ENCODE results near the gene HDAC4. TPM values are rescaled to one million over a fixed set of nuclear protein-coding genes. Genes with fewer than 3 reads are reported as not detected.
A peak's percentile ranks its signal among the peaks of the same experiment; 100 is the strongest.

The HDAC4 gene
- total RNA-seq, 1 donor = 28.3 TPM

DNA sequence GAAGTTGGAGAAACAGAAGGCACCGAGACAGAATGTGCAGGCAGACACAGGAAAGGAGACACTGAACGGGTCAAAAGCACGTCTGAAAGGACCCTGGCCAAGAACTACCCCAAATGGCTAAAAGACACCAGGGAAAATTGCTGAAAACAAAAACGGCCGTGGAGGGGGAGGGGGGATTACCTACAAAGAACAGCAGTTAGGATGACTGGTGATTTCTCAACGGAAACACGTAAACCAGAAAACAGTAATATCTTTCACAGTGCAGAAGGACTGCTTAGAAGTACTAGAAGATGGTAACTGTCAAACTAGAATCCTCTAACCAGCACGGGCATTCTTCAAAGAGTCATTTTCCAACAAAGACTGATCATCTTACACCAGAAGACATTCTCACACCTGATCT, 142.6 kb downstream of the HDAC4 start:
- no peak overlapping the region for H3K4me3 ChIP-seq (ENCODE audit: low read depth, low read length)
- no peak for DNase-seq (ENCODE audit: low read depth)
- TF ChIP-seq, protein P1, sequence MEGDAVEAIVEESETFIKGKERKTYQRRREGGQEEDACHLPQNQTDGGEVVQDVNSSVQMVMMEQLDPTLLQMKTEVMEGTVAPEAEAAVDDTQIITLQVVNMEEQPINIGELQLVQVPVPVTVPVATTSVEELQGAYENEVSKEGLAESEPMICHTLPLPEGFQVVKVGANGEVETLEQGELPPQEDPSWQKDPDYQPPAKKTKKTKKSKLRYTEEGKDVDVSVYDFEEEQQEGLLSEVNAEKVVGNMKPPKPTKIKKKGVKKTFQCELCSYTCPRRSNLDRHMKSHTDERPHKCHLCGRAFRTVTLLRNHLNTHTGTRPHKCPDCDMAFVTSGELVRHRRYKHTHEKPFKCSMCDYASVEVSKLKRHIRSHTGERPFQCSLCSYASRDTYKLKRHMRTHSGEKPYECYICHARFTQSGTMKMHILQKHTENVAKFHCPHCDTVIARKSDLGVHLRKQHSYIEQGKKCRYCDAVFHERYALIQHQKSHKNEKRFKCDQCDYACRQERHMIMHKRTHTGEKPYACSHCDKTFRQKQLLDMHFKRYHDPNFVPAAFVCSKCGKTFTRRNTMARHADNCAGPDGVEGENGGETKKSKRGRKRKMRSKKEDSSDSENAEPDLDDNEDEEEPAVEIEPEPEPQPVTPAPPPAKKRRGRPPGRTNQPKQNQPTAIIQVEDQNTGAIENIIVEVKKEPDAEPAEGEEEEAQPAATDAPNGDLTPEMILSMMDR (IDR thresholded peaks at IDR 0.05; ENCODE audit: insufficient read depth, low read length) = no peak

GRCh38 chr2:239257511-239257937, 143.3 kb downstream of the HDAC4 start:
- H3K4me3 ChIP-seq (ENCODE audit: low read depth, low read length) = no peak overlapping the region
- DNase-seq (ENCODE audit: low read depth) = peak; percentile 72
- TF ChIP-seq, protein P1 (IDR thresholded peaks at IDR 0.05; ENCODE audit: insufficient read depth, low read length) = no peak

- no peak for DNase-seq (ENCODE audit: low read depth)
- TF ChIP-seq, protein P1 (IDR thresholded peaks at IDR 0.05; ENCODE audit: insufficient read depth, low read length) = no peak
- no peak overlapping the region for H3K4me3 ChIP-seq (ENCODE audit: low read depth, low read length)
Measured at GRCh38 chr2:239256350-239256743, 144.5 kb downstream of the HDAC4 start.

DNA sequence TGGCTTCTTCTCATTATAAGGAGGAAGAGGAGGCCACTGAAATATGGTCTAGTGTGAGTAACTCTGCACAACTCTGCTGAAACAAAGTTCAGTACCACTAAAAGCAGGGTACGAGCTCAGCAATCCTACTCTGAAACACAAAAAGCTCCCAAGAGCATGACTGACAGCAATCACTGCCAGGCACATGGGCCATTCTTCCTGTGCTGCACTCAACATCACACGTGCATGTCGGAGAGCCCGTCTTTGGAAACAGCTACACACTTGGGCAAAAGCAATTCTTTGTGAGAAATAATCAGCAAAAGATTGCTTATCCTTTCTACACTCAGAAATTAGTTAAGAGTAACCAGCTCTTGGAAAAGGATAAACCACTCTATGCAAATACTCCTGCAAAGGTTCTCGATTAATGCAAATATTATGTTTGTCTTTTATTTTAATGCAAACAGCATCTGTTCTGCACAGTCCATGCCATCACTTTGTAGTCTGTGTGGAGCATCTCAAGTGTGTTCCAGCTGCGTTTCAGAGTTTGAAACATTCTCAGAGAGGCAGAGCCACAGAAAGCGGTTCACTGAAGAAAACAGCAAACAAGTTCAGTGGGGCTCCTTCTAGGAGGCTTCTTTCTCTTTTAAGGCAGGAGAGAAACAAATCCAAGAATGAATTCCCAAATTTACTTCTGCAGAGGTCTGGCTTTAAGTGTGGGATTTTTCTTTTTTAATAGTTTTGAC, 145.0 kb downstream of the HDAC4 start:
- no peak overlapping the region for H3K4me3 ChIP-seq (ENCODE audit: low read depth, low read length)
- TF ChIP-seq, protein P1 (IDR thresholded peaks at IDR 0.05; ENCODE audit: insufficient read depth, low read length) = no peak
- DNase-seq (ENCODE audit: low read depth) = no peak

- TF ChIP-seq, protein P1 (IDR thresholded peaks at IDR 0.05; ENCODE audit: insufficient read depth, low read length) = no peak
- DNase-seq (ENCODE audit: low read depth) = no peak
- H3K4me3 ChIP-seq (ENCODE audit: low read depth, low read length) = no peak overlapping the region
Measured at GRCh38 chr2:239255218-239255617, 145.6 kb downstream of the HDAC4 start.

DNA sequence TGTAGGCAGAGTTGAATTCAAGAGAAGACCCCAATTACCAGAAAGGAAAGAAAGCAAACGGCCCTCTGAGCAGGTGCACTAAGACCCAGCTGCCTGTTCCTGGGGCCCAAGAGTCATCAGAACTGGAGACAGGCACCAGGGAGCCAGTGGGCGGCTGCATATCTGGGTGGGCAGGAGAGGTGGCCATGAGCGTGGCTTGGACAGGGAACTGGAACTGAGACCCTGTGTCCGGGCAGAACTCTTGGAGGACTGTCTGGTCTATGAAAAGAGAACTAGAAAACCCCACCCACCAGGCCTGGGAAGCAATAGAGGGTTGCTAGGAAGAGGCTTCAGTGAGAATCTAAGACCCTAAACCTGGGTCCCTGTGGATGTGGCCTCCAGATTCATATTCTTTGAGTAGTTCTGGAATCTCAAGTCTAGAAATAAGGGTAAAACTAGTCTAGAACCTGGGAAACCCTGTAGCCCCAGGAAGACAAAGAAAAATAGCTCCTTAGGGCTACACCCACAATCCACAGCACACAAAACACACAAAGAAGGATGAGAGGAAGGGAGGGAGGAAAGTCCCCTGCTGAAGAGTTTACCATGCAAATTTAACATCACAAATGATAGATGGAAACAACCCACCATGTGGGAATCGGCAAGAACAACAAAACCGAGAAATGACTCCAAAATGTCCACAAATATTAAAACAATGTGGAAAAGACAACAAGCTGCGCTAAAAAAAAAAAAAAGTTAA, 147.0 kb downstream of the HDAC4 start:
- no peak for DNase-seq (ENCODE audit: low read depth)
- TF ChIP-seq, protein P1 (IDR thresholded peaks at IDR 0.05; ENCODE audit: insufficient read depth, low read length) = no peak
- H3K4me3 ChIP-seq (ENCODE audit: low read depth, low read length) = no peak overlapping the region

Data from fibroblast of the aortic adventitia (primary cell).